Activated CD8-positive, alpha-beta memory T cell treated with anti-CD3 and anti-CD28 coated beads, Interleukin-2, amount 50 U/mL, for 4 hours (primary cell): ENCODE results near the gene FJX1.

Experiments
- DNase-seq: peaks from one replicate; pipeline ENCODE4 v3.0.0-alpha.2; 2020

The FJX1 gene, protein sequence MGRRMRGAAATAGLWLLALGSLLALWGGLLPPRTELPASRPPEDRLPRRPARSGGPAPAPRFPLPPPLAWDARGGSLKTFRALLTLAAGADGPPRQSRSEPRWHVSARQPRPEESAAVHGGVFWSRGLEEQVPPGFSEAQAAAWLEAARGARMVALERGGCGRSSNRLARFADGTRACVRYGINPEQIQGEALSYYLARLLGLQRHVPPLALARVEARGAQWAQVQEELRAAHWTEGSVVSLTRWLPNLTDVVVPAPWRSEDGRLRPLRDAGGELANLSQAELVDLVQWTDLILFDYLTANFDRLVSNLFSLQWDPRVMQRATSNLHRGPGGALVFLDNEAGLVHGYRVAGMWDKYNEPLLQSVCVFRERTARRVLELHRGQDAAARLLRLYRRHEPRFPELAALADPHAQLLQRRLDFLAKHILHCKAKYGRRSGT

GRCh38 chr11:35617687-35618496, at the start of gene FJX1:
Gene FJX1, plus strand, starts transcription at chr11:35618460. Its CDS starts 177 bp downstream, at chr11:35618637.
- DNase-seq = no peak

DNA sequence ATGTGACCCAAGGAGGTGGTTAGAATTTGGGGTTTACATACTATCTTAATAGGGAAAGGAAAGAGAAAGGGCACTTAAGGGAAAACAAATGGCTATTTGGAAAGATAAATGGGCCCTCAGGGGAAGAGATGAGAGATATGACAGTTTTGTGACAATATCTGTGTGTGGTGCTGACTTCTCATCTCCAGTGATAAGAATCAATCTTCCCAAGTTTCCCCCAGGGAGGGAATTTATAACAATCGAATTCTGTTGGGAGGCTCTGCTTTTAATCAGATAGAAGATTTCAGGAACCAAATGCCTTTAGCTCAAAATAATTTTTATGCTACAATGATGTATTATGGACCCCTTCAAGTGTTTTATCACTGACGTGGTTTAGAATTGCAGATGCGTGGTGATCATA, 46.6 kb upstream of the FJX1 start:
- no peak for DNase-seq

DNA sequence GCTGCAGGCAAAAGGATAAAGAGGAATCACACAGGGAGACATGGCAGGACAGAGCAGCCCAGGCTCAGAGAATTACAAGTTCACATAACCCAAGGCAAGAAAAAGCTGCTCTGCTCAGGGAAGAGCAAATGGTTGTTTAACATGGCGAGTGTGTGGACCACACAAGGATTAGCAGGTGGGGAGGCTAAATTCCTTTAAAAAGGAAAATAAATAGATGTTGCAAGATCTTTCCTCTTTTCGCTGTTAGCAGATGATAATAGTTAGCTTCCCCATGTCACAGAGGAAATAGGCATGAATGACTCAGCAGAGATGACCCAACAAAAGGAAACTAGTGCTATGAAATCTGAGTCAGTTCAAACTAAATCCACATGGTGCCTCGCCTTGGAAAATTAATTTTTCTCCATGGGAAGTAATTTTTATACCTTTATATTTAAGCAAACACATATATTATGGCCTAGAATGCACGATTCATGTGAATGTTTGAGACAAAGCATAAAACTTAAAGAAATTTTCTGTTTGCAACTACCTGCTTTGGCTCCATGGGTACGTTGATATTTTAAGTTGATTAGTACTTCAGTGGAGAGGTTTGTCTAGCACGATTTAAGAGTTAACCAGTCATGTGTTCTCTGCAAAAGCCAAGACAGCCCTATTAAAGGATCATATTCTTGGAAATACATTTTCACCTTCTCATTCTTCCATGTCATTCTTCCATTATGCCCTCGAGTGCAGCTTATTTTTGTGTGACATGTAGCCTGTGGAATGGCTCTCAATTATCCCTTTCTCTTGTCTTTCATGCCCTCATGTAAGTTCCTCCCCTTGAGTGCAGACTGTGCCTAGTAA, 38.5 kb upstream of the FJX1 start:
- no peak for DNase-seq

DNA sequence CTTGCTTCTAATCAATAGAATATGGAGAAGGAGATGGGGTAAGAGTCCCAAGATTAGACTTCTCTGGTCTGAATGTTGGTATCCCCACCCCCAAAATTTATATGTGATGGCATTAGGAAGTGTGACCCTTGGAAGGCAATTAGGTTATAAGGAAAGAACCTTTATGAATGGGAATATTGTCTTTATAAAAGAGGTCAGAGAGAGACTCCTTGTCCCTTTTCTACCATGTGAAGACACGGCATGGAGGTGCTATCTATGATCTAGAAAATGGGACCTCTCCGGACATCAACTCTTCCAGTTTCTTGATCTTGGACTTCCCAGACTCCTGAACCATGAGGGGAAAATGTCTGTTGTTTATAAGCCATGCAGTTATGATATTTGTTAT, 37.9 kb upstream of the FJX1 start:
- no peak for DNase-seq

- DNase-seq = no peak
These were observed 36.2 kb upstream of the FJX1 start for GRCh38 chr11:35582033-35582432.

DNA sequence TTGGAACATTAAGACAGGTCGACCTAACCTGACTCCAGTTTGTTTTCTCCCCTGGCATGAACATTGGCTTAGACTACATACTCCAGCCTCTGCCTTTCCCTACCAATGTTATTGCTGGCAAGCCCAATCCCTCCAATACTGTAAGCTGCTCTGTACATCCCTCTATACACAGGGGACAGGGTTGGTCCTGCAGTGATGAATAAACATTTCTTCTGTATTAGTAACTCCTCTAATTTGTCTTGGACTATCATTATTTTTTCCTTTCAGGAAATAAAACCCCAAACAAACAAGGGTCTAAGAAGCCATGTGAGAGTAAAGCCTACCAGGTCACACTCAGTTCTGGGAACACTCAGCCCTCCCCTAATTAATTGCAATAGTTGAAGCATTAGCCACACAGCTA, 35.1 kb upstream of the FJX1 start:
- no peak for DNase-seq

- no peak for DNase-seq
These were observed 34.4 kb upstream of the FJX1 start for GRCh38 chr11:35583843-35584242.

GRCh38 chr11:35584321-35584720, 33.9 kb upstream of the FJX1 start:
- no peak for DNase-seq

GRCh38 chr11:35585416-35585815, 32.8 kb upstream of the FJX1 start:
- DNase-seq = no peak

DNA sequence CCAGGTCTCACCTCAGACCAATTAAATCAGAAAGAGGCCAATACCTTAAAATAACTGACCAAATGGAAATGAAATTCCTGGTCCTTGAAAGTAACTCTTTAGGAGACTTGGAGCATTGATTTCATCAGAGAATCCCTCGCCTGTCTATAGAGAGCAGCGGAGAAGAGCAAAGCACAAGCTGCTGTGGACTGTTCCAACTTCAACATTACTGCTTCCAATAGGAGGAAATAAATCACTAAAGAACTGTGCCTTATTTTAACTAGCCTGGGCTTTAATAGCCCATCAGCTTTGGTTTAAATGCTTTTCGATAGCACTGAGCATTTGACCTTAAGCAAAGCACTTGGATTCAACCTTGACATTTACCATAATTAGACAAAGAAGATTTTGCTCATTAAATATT, 32.0 kb upstream of the FJX1 start:
- DNase-seq = no peak

- DNase-seq = no peak
These were observed 30.3 kb upstream of the FJX1 start for GRCh38 chr11:35587972-35588371.

- DNase-seq = no peak
These were observed 29.6 kb upstream of the FJX1 start for GRCh38 chr11:35588627-35589026.

DNA sequence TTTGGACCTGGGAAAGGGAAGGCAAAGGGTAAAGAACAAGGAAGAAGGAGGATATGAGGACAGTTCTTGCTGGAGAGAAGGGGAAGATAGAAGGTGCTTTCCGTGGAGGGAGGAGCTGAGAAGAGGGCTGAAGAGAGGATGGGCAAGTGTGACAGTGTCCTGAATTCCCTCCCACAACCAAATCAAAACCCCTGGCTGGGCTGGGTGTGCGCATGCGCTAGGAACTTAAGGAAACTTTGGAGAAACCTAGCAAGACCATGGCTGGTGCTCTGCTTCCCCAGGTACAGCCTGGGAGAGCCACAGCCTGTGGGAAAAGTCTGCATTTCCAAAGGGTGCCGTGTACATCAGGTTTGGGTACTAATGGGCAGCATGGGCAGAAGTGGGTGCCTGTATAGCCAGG, 29.0 kb upstream of the FJX1 start:
- DNase-seq = no peak

- no peak for DNase-seq
These were observed 27.8 kb upstream of the FJX1 start for GRCh38 chr11:35590412-35590811.

DNA sequence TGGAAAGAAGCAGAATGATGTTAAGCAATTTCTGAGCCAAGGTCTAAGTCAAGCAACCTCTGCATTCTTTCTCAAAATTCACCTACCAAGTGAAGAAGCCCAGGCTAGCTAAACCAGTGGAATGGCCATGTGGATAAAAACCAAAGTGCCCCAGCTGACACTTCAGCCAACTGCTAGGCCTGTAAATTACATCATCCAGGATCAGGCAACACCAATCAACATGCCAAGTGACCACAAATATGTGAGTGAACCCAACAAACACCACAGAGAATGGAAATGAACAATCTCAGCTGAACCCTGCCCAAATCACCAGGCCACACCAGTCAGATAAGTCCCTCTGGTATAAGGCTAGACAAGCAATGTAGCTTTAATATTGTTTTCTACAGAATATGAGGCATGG, 25.1 kb upstream of the FJX1 start:
- DNase-seq = no peak

DNA sequence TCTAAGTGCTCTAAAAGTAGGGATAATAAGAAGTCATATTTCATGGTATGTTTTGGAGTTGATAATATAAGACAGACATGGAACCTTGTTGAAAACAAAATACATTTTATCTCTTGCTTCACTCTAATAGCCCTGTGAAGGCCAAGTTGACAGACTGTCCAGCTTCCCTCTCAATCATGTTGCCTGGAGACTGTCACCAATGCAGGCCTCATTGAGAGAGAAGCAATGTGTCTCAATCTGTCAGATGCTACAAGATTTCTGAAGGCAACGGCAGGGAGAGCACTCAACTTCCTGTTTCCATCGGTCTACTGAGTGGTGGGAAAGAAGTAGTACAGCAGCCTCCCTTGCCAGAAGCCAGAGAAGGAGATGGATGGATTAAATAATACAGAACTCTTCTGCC, 23.6 kb upstream of the FJX1 start:
- no peak for DNase-seq

DNA sequence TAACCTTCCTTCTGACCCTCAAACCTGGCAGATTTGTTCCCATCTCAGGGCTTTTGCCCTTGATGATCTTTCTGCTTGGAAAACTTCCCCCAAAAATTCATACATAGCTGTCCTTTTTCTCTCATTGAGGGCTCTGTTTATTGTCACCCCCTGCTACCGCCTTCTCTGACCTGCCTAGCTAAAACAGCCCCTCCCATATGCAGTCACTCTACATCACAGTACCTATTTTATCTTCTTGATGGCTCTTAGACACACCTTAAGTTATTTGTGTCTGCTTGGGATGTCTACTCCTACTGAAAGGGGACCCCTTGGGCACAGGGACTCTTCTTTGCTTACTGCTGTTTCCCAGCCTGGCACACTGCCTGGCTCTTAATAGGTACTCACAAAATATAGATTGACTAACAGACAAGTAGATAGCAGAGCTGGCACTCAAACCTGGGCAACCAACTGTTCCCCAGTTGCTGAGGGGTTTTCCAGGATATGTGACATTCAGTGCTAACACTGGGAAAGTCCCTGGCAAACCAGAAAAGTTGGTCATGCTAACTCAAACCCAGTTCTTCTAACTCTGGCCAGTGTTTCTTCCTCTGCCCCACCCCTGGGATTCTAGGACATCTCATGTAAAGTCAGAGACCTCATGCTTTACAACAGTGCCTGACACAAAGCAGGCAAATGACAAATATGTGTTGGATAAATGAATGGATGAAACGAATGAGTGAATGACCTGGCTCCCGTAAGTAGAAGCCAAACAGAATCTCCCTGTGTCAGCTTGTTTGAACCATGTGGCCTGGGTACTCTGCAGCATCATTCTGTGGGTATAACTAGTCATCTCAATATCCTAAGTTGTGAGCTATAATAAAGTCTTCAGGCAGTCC, 19.8 kb upstream of the FJX1 start:
- no peak for DNase-seq

DNA sequence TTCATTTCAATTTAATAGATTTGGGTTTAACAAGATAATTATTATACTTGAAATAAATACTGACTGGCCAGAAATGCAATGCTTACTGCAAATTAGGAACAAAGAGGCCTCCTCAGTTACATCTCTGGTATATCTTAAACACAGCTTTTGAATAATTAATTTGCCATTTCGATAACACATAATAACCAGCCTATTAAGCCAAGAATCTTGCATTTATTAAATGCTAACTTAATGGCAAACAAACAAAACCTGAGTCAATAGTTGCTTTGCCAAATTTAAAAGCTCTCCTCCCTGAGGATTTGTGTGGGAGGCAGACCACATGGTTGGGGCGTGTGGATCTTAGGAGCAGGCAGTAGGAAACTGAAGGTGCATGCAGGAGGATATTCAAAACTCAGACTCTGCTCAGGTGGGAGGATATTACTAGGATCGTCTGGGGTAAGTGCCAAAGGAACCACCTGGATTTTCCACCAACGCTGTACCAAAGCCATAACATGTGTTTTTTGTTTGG, 17.9 kb upstream of the FJX1 start:
- DNase-seq = no peak

DNA sequence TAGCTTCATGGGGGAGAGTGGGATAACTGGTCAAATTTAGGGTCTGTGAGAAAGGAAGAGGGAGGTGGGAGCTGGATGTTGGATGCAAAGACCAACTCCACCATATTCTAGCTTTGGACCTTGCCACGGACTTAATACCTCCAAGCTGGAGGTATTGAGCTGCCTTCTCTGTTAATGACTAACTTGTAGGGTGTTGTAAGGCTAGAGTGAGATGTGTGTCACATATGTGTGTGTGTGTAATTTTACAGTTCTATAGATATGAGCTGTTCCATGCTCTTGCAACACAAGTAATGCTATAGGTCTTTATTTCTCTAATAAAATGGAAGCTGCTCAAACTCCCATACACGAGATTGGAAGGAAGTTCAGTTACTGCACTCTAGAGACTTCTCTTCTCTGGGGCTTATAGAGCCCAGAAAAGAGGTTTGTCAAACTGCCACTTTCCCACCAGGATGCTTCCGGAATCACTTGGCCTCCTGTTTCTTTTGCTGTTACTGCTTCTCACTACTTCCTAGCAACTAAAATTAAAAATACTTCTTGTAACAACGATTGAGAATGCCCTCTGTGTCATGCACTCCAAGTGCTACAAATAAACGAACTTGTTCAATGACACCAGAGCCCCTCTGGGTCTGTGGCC, 16.0 kb upstream of the FJX1 start:
- no peak for DNase-seq

DNA sequence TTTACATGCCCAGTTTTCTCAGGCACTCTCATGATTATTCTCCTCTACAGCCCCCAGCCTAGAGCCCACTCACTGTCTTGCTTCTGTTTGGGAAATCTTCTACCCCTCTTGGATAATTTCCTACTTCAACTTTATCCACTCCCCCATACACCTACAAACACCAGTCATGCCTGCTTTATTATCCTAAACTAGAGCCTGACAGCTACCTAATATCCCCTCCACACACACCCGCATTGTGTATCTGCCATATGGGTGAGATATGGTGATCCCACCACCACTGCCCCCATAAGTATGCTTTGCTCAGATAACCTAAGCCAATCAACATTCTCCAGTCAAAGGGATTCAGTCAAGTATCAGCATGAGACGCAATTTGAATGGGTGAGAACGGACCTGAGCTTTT, 15.3 kb upstream of the FJX1 start:
- no peak for DNase-seq

- DNase-seq = no peak
These were observed 12.6 kb upstream of the FJX1 start for GRCh38 chr11:35605706-35606105.

GRCh38 chr11:35606206-35606605, 12.1 kb upstream of the FJX1 start:
- DNase-seq = no peak
